ENCODE results near the gene NOX3. TPM values are rescaled to one million over a fixed set of nuclear protein-coding genes. Genes with fewer than 3 reads are reported as not detected.

The NOX3 gene
- total and polyA plus RNA-seq, 2 of the 8 experiments (the other 6 are each of a cell fraction or from before 2014, with no cell fraction given): not detected

DNA sequence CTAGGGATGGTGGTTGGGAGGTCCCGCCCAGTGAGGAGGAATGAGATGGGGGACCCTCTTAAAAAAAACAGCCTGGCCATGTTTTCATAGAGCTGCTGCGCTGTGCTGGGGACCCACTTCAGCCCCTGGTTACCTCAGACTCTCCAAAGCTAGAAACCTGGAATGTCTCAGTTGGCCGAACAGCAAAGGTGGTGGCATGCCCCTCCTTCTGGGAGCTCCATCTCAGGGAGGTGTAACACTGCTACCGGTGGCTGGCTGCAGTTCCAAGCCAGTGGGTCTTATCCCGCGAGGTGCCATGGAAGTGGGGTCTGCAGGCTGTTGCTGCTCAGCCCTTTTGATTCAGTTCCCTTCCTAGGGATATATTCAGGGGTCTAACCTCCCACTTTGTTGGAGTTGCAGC, 105.7 kb downstream of the NOX3 start:
- H2BK5ac ChIP-seq (ENCODE audit: low read depth, low read length): no peak overlapping the region
- H2BK120ac ChIP-seq (replicated peaks; ENCODE audit: low read depth, low read length): no peak overlapping the region
- no peak for DNase-seq (ENCODE audit: low read depth in 1 of 2, low spot score in 2 of 2)
- no peak overlapping the region for H2BK12ac ChIP-seq (ENCODE audit: low read depth, low read length)
- no peak overlapping the region for H3K14ac ChIP-seq (ENCODE audit: insufficient read length)
- H2BK20ac ChIP-seq (ENCODE audit: low read length): no peak overlapping the region
- no peaks in the 10 kb centered on the region for H3K79me1 ChIP-seq (ENCODE audit: low read depth, low read length)
- TF ChIP-seq SP1 (IDR thresholded peaks at IDR 0.05; ENCODE audit: low read depth, low read length): no peak
- TF ChIP-seq YY1 (IDR thresholded peaks at IDR 0.05; ENCODE audit: low read depth, low read length): no peak
- no peak for TF ChIP-seq HDAC2 (IDR thresholded peaks at IDR 0.05; ENCODE audit: borderline replicate concordance in 1 of 2, low read depth in 2 of 2, low read length in 2 of 2)
- TF ChIP-seq KDM1A (IDR thresholded peaks at IDR 0.05; ENCODE audit: borderline replicate concordance, low read length): no peak
- TF ChIP-seq SIX5 (IDR thresholded peaks at IDR 0.05; ENCODE audit: low read depth, low read length): no peak
- no peak for TF ChIP-seq TEAD4 (IDR thresholded peaks at IDR 0.05; ENCODE audit: low read depth, low read length)
- TF ChIP-seq NRF1 (IDR thresholded peaks at IDR 0.05; ENCODE audit: low read depth, low read length): no peak
- TF ChIP-seq MAFK (IDR thresholded peaks at IDR 0.05; ENCODE audit: low read depth, low read length): no peak
- TF ChIP-seq, protein P1, sequence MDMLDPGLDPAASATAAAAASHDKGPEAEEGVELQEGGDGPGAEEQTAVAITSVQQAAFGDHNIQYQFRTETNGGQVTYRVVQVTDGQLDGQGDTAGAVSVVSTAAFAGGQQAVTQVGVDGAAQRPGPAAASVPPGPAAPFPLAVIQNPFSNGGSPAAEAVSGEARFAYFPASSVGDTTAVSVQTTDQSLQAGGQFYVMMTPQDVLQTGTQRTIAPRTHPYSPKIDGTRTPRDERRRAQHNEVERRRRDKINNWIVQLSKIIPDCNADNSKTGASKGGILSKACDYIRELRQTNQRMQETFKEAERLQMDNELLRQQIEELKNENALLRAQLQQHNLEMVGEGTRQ (IDR thresholded peaks at IDR 0.05; ENCODE audit: low read length): no peak
- FAIRE-seq: no peak
- no peaks in the 10 kb centered on the region for H3K4me1 ChIP-seq (replicated peaks in 1 of 4; ENCODE audit: control insufficient read depth in 3 of 4, insufficient read depth in 4 of 4, low read length in 3 of 4)
- no peak overlapping the region for H4K5ac ChIP-seq (ENCODE audit: insufficient read length, low read depth, low read length)
- no peaks in the 10 kb centered on the region for H4K20me1 ChIP-seq (replicated peaks in 1 of 2; ENCODE audit: control insufficient read depth in 1 of 2, insufficient read depth in 2 of 2, low read length in 2 of 2)
- no peak overlapping the region for H4K8ac ChIP-seq (ENCODE audit: extremely low read depth, insufficient read depth, low read length)
- no peak overlapping the region for H3K4me3 ChIP-seq (ENCODE audit: extremely low read depth in 1 of 4, insufficient read depth in 2 of 4, low read depth in 3 of 4, low read length in 4 of 4)
- no peak overlapping the region for H3K23ac ChIP-seq (ENCODE audit: insufficient read length)
- 88% methylated on average over 6 of the region's 6 CpGs; no CpG with 5 or more reads in 1 of the 2 experiments for WGBS, 2 experiments (ENCODE audit: extremely low coverage in 1 of 2, insufficient coverage in 1 of 2, insufficient read length in 1 of 2, insufficient replicate concordance in 2 of 2, low coverage in 1 of 2, low lambda C conversion rate in 2 of 2, missing lambda C conversion rate in 1 of 2)
- no peak overlapping the region for H2AK5ac ChIP-seq (ENCODE audit: low read depth, low read length)
- no peaks in the 10 kb centered on the region for H3K36me3 ChIP-seq (ENCODE audit: control insufficient read depth in 2 of 4, insufficient read depth in 4 of 4, low read length in 3 of 4)
- no peaks in the 10 kb centered on the region for H3K79me2 ChIP-seq (ENCODE audit: control insufficient read depth in 1 of 2, insufficient read depth in 2 of 2, low read length in 2 of 2)
- no peak overlapping the region for H3K18ac ChIP-seq (ENCODE audit: extremely low read depth, low read length)
- no peak overlapping the region for H3K4ac ChIP-seq (replicated peaks; ENCODE audit: insufficient read length, low read depth, low read length)
- no peak overlapping the region for H3K4me2 ChIP-seq (ENCODE audit: insufficient read depth in 1 of 2, low read depth in 2 of 2, low read length in 2 of 2)
- no peaks in the 10 kb centered on the region for H3K23me2 ChIP-seq (ENCODE audit: low read depth, low read length)
- no peak overlapping the region for H2BK15ac ChIP-seq (ENCODE audit: low read length)
- H3K9ac ChIP-seq (replicated peaks in 1 of 4; ENCODE audit: extremely low read depth in 1 of 4, low read depth in 3 of 4, low read length in 3 of 4): no peak overlapping the region
- no peaks in the 10 kb centered on the region for H3K27me3 ChIP-seq (replicated peaks in 1 of 4; ENCODE audit: control insufficient read depth in 3 of 4, extremely low read depth in 1 of 4, insufficient read depth in 3 of 4, low read length in 3 of 4)
- no peak overlapping the region for H3K27ac ChIP-seq (ENCODE audit: low read depth, low read length)
- ChIA-PET CTCF (ENCODE audit: partially characterized antibody) (interaction anchor here (0.6 to 1.6 kb wide), 3 partner anchors 10 to 1405 kb away, joined by 4 to 6 read pairs (median 5); no protein-coding TSS in a partner anchor), POLR2A (ENCODE audit: partially characterized antibody) (no interaction called here)
- H2AFZ ChIP-seq (ENCODE audit: low read length): no peak overlapping the region
- H3K56ac ChIP-seq (replicated peaks; ENCODE audit: insufficient read length, low read depth, low read length): no peak overlapping the region
- H3K9me3 ChIP-seq (ENCODE audit: insufficient read depth in 2 of 2, low read depth in 1 of 2, low read length in 1 of 2): no peaks in the 10 kb centered on the region
- no peak overlapping the region for H4K91ac ChIP-seq (replicated peaks; ENCODE audit: insufficient read length, low read length)
